HG03460 (cell line): ENCODE results near the gene SIRT3.
"Not testable (repeated sequence)": the region's sequence is repeated elsewhere in the genome, so short reads cannot be mapped to it uniquely, and the experiment has no call there.

Experiments
- ATAC-seq: cut with Tn5 transposase; IDR thresholded peaks from one replicate; pipeline ENCODE4 v1.9.1; 2021; ENCODE audit not compliant: unreplicated experiment

SIRT3 gene

DNA sequence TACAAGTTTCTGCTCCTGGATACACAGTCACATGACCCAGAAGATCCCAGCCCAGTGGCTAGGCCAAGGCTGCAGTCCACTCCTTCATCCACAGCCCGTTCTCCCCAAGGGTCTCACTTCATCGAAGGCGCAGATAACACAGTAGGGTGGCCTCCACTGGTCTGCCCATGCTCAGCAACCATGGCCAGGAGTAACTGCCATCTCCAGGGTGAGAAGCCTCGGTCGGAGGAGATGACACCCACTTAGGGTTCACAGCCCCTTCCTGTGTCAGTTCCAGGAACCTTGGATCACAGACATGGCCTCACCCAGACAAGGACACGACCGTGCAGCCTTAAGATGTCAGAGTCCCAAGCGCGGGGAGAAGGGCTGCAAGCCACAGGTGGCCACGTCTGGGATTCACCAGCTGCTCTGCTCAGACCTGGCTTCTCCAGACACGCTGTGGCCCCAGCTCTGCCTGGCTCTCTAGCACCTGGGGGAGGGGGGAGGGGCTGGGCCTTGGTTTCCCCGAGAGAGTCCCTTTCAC, 31.5 kb downstream of the SIRT3 start:
- ATAC-seq, result no peak

- no peak for ATAC-seq
These were observed 32.1 kb downstream of the SIRT3 start for GRCh38 chr11:203945-204586.

- ATAC-seq, result no peak
These were observed 32.8 kb downstream of the SIRT3 start for GRCh38 chr11:203056-203944.

DNA sequence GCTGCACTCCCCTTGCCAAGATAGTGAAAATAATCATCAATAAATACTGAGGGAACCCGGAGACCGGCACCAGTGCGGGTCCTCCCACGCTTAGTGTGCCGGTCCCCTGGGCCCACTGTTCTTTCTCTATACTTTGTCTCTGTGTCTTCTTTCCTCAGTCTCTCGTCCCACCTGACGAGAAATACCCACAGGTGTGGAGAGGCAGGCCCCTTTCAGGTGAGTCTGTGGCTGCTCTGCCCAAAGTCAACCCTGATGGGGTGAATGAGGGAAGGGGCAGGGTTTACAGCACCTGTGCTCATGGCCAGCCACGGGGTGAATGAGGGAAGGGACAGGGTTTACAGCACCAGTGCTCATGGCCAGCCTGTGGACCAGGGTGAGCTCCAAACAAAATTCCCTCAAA, 33.7 kb downstream of the SIRT3 start:
- ATAC-seq, result no peak

DNA sequence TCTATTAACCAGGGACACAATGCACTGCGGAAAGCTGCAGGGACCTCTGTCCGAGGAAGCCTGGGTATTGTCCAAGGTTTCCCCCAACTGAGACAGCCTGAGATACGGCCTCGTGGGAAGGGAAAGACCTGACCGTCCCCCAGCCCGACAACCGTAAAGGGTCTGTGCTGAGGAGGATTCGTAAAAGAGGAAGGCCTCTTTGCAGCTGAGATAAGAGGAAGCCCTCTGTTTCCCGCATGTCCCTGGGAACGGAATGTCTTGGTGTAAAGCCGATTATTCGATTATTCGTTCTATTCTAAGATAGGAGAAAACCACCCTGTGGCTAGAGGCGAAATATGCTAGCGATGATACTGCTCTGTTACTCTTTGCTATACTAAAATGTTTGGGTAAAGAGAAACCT, 34.2 kb downstream of the SIRT3 start:
- no peak for ATAC-seq

- ATAC-seq, result no peak
These were observed 35.7 kb downstream of the SIRT3 start for GRCh38 chr11:200224-201003.

- no peak for ATAC-seq
These were observed 36.4 kb downstream of the SIRT3 start for GRCh38 chr11:199782-200181.

DNA sequence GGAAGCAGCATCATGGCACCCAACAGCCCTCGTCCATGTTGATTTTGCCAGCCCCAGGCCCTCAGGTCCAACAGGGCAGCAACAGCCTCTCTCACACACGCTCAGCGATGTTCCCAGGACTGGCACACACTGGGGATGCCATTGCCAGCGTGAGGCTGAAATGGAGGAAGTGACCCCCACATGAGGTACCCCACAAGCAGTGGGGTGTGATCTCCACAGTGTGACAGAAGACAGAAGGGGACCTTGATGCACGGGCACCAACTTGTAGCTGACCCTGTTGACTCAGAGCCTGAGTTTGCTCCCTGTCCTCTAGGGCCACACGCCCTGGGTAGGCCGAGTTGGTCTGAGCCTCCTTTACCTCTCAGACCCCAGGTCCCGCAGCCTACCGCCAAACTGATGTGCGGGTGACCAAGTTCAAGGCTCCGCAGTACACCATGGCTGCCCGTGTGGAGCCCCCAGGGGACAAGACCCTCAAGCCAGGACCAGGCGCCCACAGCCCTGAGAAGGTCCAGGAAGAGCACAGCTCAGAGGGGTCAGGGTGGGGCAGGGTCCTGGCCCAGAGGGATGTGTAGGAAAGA, 37.0 kb downstream of the SIRT3 start:
- no peak for ATAC-seq

GRCh38 chr11:198236-198806, 37.8 kb downstream of the SIRT3 start:
- ATAC-seq, result no peak

- no peak for ATAC-seq
These were observed 38.4 kb downstream of the SIRT3 start for GRCh38 chr11:197741-198235.

DNA sequence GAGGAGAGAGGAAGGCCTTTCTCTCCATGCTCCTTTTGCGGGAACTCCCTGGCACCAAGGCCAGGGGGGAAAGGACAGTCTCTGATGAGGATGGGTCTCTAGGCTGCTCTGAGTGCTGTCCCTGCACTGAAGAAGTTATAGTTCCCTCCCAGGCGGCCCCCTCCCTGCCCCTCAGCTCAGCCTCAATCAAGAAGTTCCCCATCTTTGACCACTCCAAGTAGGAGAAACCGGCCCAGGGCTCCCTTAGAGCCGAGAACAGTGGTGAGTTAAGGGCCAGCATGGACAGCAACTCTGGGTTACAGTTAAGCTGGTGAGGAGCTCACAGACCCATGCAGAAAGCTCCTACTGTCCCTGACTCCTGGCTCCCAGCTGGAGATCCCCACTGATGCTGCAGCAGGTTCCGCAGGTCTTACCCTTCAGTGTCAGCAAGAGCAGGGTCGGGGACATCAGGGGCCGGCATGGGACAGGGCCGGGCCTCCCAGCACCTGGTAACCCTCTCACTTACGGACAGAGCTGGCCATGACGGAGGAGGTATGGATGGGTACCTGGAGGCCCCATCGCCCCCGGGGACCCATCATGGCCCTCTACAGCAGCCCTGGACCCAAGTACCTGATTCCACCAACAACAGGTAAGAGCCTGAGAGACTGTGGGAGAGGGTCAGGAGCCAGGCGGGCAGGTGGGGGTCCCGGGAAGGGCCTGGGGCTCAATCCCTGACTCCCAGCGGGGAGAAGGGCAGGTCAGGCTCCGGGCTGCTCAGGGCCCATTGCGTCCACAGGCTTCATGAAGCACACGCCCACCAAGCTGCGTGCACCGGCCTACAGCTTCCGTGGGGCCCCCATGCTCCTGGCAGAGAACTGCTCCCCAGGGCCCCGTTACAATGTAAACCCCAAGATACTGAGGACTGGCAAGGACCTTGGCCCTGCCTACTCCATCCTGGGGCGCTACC, 39.1 kb downstream of the SIRT3 start:
- ATAC-seq, result no peak

GRCh38 chr11:193481-193880, 42.7 kb downstream of the SIRT3 start:
- not testable (repeated sequence) for ATAC-seq

- not testable (repeated sequence) for ATAC-seq
These were observed 43.4 kb downstream of the SIRT3 start, which contains the start of gene SCGB1C1 for GRCh38 chr11:192674-193128. SCGB1C1 (plus strand) TSS chr11:193078; CDS start chr11:193100, 22 bp downstream.

- not testable (repeated sequence) for ATAC-seq
These were observed 44.4 kb downstream of the SIRT3 start for GRCh38 chr11:191490-192478.

- not testable (repeated sequence) for ATAC-seq
These were observed 45.6 kb downstream of the SIRT3 start for GRCh38 chr11:190546-190945.

- peak; percentile 67 for ATAC-seq
These were observed 46.3 kb downstream of the SIRT3 start for GRCh38 chr11:189843-190311.

DNA sequence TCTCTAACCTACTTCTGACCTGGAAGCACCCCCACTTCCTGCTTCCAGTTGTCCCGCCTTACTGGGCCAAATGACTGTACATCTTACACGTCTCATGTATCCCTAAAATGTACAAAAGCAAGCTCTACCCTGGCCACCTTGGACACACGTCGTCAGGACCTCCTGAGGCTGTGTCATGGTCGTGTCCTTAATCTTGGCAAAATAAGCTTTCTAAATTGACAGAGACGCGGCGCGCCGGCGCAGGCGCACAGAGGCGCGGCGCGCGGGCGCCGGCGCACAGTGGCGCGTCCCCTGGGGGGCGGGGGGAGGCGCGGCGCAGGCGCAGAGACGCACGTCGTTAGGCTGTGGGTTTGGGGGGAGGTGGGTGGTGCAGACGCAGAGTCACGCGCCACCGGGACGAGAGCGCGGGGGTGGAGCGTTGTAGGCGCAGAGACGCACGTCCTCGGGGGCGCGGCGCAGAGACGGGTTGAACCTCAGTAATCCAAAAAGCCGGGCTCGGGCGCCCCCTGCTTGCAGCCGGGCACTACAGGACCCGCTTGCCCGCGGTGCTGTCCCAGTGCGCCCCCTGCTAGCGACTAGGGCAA, 46.9 kb downstream of the SIRT3 start:
- peak; percentile 15 for ATAC-seq
